Measurements from ENCODE around the gene DNAH8. TPM values are rescaled to one million over a fixed set of nuclear protein-coding genes. Genes with fewer than 3 reads are reported as not detected.

Gene DNAH8
- total RNA-seq, 1 donor from 2014 or later = 0.05 TPM

DNA sequence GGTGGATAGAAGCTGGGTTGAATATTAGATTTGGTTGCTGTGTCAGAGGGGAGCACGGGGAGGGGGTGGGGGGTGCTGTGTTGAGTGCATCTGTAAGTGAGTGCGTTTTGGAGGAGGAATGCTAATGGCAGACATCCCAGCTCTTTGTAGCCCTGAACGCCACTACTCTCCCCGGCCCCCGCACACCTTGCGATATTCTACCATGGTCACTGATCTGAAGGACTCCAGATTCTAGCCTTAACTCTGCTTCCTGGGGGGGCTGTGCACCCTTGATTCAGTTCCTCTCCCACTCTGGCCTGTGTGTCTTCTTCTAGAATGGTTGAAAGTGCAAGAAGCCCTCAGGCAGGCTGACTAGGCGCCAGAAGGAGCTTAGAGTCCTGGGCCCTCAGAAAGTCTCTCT lies 340.6 kb downstream of the DNAH8 start:
- DNase-seq (ENCODE audit: low read depth, low spot score) = no peak
- Mint-ChIP-seq H3K27ac (ENCODE audit: unreplicated experiment) (peak overlapping the region; percentile 46), H3K9me3 (no peaks in the 10 kb centered on the region), H3K27me3 (ENCODE audit: low read depth) (peaks cover 27% of the 10 kb centered on the region), H3K4me1 (no peaks in the 10 kb centered on the region), H3K4me3 (no peak overlapping the region), H3K36me3 (ENCODE audit: low read depth) (no peaks in the 10 kb centered on the region)
- TF ChIP-seq, protein P1, sequence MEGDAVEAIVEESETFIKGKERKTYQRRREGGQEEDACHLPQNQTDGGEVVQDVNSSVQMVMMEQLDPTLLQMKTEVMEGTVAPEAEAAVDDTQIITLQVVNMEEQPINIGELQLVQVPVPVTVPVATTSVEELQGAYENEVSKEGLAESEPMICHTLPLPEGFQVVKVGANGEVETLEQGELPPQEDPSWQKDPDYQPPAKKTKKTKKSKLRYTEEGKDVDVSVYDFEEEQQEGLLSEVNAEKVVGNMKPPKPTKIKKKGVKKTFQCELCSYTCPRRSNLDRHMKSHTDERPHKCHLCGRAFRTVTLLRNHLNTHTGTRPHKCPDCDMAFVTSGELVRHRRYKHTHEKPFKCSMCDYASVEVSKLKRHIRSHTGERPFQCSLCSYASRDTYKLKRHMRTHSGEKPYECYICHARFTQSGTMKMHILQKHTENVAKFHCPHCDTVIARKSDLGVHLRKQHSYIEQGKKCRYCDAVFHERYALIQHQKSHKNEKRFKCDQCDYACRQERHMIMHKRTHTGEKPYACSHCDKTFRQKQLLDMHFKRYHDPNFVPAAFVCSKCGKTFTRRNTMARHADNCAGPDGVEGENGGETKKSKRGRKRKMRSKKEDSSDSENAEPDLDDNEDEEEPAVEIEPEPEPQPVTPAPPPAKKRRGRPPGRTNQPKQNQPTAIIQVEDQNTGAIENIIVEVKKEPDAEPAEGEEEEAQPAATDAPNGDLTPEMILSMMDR (conservative IDR thresholded peaks at IDR 0.05) = no peak

GRCh38 chr6:39056191-39056590 lies 341.1 kb downstream of the DNAH8 start:
- no peaks in the 10 kb centered on the region for H3K9me3 Mint-ChIP-seq
- H3K4me1 Mint-ChIP-seq = no peaks in the 10 kb centered on the region
- H3K27me3 Mint-ChIP-seq (ENCODE audit: low read depth) = peaks cover 22% of the 10 kb centered on the region
- no peaks in the 10 kb centered on the region for H3K36me3 Mint-ChIP-seq (ENCODE audit: low read depth)
- no peak overlapping the region for H3K27ac Mint-ChIP-seq (ENCODE audit: unreplicated experiment)
- no peak overlapping the region for H3K4me3 Mint-ChIP-seq
- TF ChIP-seq, protein P1 (conservative IDR thresholded peaks at IDR 0.05) = no peak
- DNase-seq (ENCODE audit: low read depth, low spot score) = no peak

DNA sequence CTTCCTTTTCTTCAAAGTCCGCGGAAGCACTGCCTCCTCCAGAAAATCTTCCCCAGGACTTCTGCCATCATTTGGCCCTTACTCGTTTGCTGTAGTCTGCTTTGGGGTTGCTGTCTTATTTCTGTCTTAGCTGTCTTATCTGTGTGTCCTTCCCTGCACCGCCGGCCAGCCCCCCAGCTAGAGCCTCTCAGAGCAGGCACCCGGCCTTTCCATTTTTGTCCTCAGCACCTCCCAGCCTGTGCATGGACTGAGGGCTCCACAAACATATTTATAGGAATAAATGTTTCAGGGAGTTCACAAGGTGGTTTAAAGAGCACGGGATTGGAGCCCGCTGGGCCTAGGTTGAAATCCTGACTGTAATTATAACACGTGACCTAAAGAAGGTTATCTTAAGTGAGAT lies 341.6 kb downstream of the DNAH8 start:
- no peak overlapping the region for H3K27ac Mint-ChIP-seq (ENCODE audit: unreplicated experiment)
- H3K36me3 Mint-ChIP-seq (ENCODE audit: low read depth) = no peaks in the 10 kb centered on the region
- no peak overlapping the region for H3K4me3 Mint-ChIP-seq
- DNase-seq (ENCODE audit: low read depth, low spot score) = no peak
- TF ChIP-seq, protein P1 (conservative IDR thresholded peaks at IDR 0.05) = no peak
- H3K4me1 Mint-ChIP-seq = no peaks in the 10 kb centered on the region
- H3K27me3 Mint-ChIP-seq (ENCODE audit: low read depth) = peaks cover 17% of the 10 kb centered on the region
- H3K9me3 Mint-ChIP-seq = no peaks in the 10 kb centered on the region

GRCh38 chr6:39057251-39058155 lies 342.4 kb downstream of the DNAH8 start:
- Mint-ChIP-seq H3K27me3 (ENCODE audit: low read depth) (peaks cover 10% of the 10 kb centered on the region), H3K4me1 (no peaks in the 10 kb centered on the region), H3K36me3 (ENCODE audit: low read depth) (no peaks in the 10 kb centered on the region), H3K27ac (ENCODE audit: unreplicated experiment) (no peak overlapping the region), H3K4me3 (no peak overlapping the region), H3K9me3 (no peaks in the 10 kb centered on the region)
- TF ChIP-seq, protein P1 (conservative IDR thresholded peaks at IDR 0.05) = no peak
- DNase-seq (ENCODE audit: low read depth, low spot score) = no peak

- TF ChIP-seq, protein P1 (conservative IDR thresholded peaks at IDR 0.05) = no peak
- H3K4me3 Mint-ChIP-seq = no peak overlapping the region
- no peak for DNase-seq (ENCODE audit: low read depth, low spot score)
- H3K36me3 Mint-ChIP-seq (ENCODE audit: low read depth) = no peaks in the 10 kb centered on the region
- H3K27ac Mint-ChIP-seq (ENCODE audit: unreplicated experiment) = no peak overlapping the region
- peaks cover 3% of the 10 kb centered on the region for H3K27me3 Mint-ChIP-seq (ENCODE audit: low read depth)
- no peaks in the 10 kb centered on the region for H3K9me3 Mint-ChIP-seq
- no peaks in the 10 kb centered on the region for H3K4me1 Mint-ChIP-seq
Measured at GRCh38 chr6:39058471-39059147, 343.5 kb downstream of the DNAH8 start.
